ENCODE measurements around the gene NBEA.

DNA sequence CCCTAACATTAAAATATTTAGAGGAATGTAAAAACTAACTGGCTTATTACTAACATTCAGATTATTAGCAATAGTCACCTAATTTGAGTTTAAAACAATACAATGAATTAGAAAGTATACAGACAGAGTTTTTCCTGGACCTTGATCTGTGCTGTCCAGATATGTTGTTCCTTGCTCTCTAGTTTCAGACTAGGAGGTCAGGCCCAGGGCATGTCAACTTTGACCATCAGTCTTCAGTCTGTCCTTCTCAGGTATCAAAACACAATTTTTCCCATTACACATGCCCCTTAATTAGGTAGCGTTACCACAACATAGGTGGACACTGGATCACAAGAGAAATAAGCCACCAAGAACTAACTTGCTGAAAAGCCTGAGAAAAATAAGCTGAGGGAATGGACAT is 337.4 kb downstream of the NBEA start:
- TF ChIP-seq CTCF (conservative IDR thresholded peaks at IDR 0.05; ENCODE audit: low read depth, low read length) (no peak), EZH2 (IDR thresholded peaks at IDR 0.05; ENCODE audit: low read length, unreplicated experiment) (no peak)
